GM13976 (cell line): ENCODE measurements around the gene FKBP14.
A peak's percentile ranks its signal among the peaks of the same experiment; 100 is the strongest.

ENCODE experiments used
- DNase-seq: peaks from one replicate; pipeline ENCODE4 v3.0.0; 2012; ENCODE audit warnings: low spot score
- CTCF ChIP-seq: IDR thresholded peaks from 2 replicates; pipeline ENCODE4 v1.5.1; 2012; ENCODE audit warnings: borderline replicate concordance, mild to moderate bottlenecking; ENCODE audit not compliant: insufficient read depth; ENCODE audit errors: extremely low read depth, missing control alignments, control extremely low read depth
- in situ Hi-C: fragments of 300-500 bp; cut with MboI; formaldehyde crosslinking; loops from one replicate; pipeline ENCODE4 v1.12.0; 2022; ENCODE audit warnings: low sequenced_read_pairs, mixed read lengths, inconsistent platforms; ENCODE audit not compliant: unreplicated experiment

The FKBP14 gene

GRCh38 chr7:30034501-30034900 lies 8.0 kb upstream of the FKBP14 start:
- in situ Hi-C loops, result no loop called here
- TF ChIP-seq CTCF, result no peak
- no peak for DNase-seq

- in situ Hi-C loops, result no loop called here
- no peak for DNase-seq
These were observed 6.0 kb upstream of the FKBP14 start for GRCh38 chr7:30032310-30033125.

GRCh38 chr7:30029696-30030095 lies 3.2 kb upstream of the FKBP14 start:
- no peak for TF ChIP-seq CTCF
- in situ Hi-C loops, result no loop called here
- no peak for DNase-seq

More at GRCh38 chr7:30032310-30033125, 6.0 kb upstream of the FKBP14 start:
- TF ChIP-seq CTCF, result no peak

DNA sequence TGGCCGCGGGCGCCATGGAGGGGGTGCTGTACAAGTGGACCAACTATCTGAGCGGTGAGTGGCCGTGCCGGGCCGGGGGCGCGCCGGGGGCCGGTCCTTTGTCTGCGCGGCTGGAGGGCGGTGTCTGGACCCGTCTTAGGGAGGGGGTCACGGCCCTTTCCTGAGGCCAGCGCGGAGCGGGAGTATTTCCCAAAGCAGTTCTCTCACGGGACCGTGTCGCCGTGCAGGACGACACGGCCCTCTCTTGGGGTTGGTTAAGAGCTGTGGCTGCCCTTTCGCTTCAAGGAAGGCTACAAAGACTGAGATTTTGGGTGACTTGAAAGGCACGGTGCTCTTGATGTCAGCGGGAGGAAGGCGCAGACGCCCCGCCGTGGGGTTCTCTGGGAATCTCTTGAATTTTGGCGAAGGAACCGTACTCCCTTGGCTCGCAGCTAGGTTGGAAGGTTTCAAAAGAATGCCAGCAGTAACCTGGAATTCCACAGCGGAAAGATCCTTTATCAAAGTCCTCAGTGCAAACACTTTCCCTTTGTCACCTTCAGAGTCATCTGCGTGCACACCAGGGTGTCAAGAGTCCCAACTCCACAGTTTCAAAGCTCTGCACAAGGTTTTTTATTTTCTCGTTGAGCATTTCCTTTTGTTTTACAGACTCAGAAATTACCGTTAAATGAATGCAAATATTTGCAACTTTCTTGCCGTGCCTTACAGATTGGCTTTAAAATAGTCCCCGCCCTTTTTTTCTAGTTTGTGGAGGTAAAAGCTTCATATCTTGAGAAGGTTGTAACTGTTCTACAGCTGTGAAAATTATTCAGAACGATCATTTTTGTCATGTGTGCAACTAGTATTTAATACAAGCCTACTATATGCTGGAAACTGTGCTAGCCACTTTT lies 2.5 kb upstream of the FKBP14 start:
- no peak for DNase-seq
- TF ChIP-seq CTCF, result peak; percentile 2
- in situ Hi-C loops, result no loop called here

DNA sequence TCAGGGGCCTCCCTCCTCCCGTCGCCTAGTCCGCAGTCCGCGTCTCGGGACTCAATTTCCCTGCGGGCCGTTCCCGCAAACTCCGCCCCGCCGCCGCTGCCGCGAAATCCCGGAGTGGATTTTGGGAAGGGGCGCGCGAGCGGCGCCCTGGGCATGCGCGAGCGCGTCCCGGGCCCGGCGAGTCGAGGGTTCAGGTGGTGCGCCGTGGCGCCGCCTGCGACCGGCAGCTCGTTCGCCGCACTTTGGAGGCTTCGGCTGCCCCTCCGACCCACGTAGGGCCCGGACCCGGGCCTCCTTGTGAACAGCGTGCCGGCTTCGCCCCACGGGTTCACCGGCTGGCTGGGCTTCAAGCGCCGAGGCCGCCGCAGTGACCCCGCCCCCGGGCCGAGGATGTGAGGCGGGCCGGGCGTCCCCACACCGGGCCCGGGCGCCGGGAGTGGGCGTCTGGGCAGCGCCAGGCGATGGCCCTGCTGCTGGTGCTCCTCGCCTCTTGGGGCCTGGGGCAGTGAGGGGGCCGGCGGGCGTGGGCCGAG lies 1.8 kb upstream of the FKBP14 start, which contains the start of gene PLEKHA8:
TSS of gene PLEKHA8 (plus strand) at position 197 of the 533 bp plus-strand sequence. CDS start 351 bp downstream, outside the sequence.
- DNase-seq, result peak; percentile 90
- in situ Hi-C loops, result no loop called here
- no peak for TF ChIP-seq CTCF

- TF ChIP-seq CTCF, result no peak
- in situ Hi-C loops, result no loop called here
- DNase-seq, result no peak
These were observed 1.3 kb upstream of the FKBP14 start for GRCh38 chr7:30027740-30028215.
